ENCODE data around the gene NFATC2. TPM values are rescaled to one million over a fixed set of nuclear protein-coding genes. Genes with fewer than 3 reads are reported as not detected.

NFATC2 gene
- total and polyA plus RNA-seq, 2 experiments from 2014 or later, result 0.52 to 0.59 TPM

- peaks cover 21% of the 10 kb centered on the region for H3K9me3 Mint-ChIP-seq
- H3K27ac Mint-ChIP-seq, result no peak overlapping the region
- H3K9me2 ChIP-seq (ENCODE audit: insufficient read depth), result no peaks in the 10 kb centered on the region
- H3K4me1 Mint-ChIP-seq, result no peaks in the 10 kb centered on the region
- H3K27ac ChIP-seq (ENCODE audit: low read depth), result no peak overlapping the region
- TF ChIP-seq ZNF114 (CRISPR knock-in tag; IDR thresholded peaks at IDR 0.05) (no peak), CREB1 (CRISPR knock-in tag; IDR thresholded peaks at IDR 0.05; ENCODE audit: low read depth) (no peak), REST (IDR thresholded peaks at IDR 0.05; ENCODE audit: unreplicated experiment) (no peak), NANOG (IDR thresholded peaks at IDR 0.05; ENCODE audit: borderline replicate concordance) (no peak), ZNF462 (CRISPR knock-in tag; IDR thresholded peaks at IDR 0.05) (no peak), ZNF331 (CRISPR knock-in tag; IDR thresholded peaks at IDR 0.05; ENCODE audit: low read depth) (no peak), JUNB (IDR thresholded peaks at IDR 0.05; ENCODE audit: unreplicated experiment) (no peak), ETS1 (IDR thresholded peaks at IDR 0.05) (no peak), CTCF (conservative IDR thresholded peaks at IDR 0.05; ENCODE audit: low read depth in 2 of 2) (no peak)
- no peak overlapping the region for H3K4me3 Mint-ChIP-seq
- H3K27me3 Mint-ChIP-seq (ENCODE audit: insufficient read depth, low read depth, poor library complexity), result no peaks in the 10 kb centered on the region
- H4K20me1 ChIP-seq (replicated peaks; ENCODE audit: insufficient read depth), result no peaks in the 10 kb centered on the region
- H3K4me3 ChIP-seq, result no peak overlapping the region
- no peak for DNase-seq (ENCODE audit: low spot score)
- H3K27me3 ChIP-seq (ENCODE audit: insufficient read depth), result no peaks in the 10 kb centered on the region
- no peaks in the 10 kb centered on the region for H3K4me1 ChIP-seq (ENCODE audit: insufficient read depth)
- no peaks in the 10 kb centered on the region for H3K79me2 ChIP-seq (replicated peaks; ENCODE audit: insufficient read depth)
- H3K4me2 ChIP-seq, result no peak overlapping the region
- H3F3A ChIP-seq (replicated peaks; ENCODE audit: low read depth), result no peaks in the 10 kb centered on the region
- no peak for ATAC-seq
- H3K36me3 ChIP-seq (ENCODE audit: insufficient read depth), result no peaks in the 10 kb centered on the region; the same call in 1 of the 2 replicates
- H3K36me3 Mint-ChIP-seq (ENCODE audit: low read depth), result peaks cover 8% of the 10 kb centered on the region
- no peak overlapping the region for H2AFZ ChIP-seq
Observed at GRCh38 chr20:51359947-51360346, 182.6 kb downstream of the NFATC2 start.
